Esophagus muscularis mucosa (tissue), 3 donors: ENCODE results near the gene CDH4.

ENCODE experiments used
- POLR2A ChIP-seq: fragments of 450-650 bp; IDR thresholded peaks from one replicate; pipeline ENCODE4 v1.6.1; 2017; ENCODE audit warnings: antibody characterized with exemption, moderate library complexity, mild to moderate bottlenecking, low read depth
- TF ChIP-seq, protein P1 (sequence below), 3 experiments: fragments of 200-600 bp in 2 of 3; fragments of 450-650 bp in 1 of 3; sonication (generic) in 2 of 3; IDR thresholded peaks; one replicate each; pipeline ENCODE4 v1.5.1; 2017 to 2019; ENCODE audit warnings: antibody characterized with exemption in 3 of 3, mild to moderate bottlenecking in 2 of 3, moderate library complexity in 1 of 3

DNA sequence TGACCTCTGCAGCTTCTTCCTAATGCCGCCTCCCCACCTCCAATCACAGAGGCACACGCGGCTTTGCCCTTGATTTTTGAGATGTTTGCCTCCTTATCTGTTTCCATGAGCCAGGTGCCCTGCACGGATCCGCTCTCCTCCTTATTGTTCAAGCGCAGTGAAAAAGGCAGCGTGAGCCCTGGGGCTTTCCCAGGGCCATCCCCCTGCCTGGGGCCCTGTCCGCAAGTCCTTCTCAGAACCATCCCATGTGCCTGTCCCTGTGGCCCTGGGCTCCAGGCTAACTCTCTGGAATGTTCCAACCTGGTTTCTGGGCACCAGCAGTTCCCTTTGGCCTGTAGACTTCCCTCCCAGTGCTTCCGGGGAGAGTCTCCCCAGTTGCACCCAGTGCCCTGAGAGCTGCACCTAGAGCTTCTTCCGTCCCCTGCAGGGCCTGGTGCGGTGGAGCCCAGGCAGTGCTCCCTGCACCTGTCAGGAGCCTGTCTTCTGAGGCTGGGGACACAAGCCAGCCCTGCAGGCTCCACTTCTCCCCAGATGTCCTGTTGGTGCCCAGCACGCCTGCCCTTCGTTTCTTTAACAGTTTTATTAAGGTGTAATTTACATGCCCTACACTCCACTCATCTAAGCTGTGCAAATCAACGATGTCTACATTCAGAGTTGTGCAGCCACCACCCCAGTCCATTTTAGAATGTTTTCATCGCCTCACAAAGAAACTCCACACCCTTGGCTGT is 330.3 kb downstream of the CDH4 start:
- TF ChIP-seq, protein P1, sequence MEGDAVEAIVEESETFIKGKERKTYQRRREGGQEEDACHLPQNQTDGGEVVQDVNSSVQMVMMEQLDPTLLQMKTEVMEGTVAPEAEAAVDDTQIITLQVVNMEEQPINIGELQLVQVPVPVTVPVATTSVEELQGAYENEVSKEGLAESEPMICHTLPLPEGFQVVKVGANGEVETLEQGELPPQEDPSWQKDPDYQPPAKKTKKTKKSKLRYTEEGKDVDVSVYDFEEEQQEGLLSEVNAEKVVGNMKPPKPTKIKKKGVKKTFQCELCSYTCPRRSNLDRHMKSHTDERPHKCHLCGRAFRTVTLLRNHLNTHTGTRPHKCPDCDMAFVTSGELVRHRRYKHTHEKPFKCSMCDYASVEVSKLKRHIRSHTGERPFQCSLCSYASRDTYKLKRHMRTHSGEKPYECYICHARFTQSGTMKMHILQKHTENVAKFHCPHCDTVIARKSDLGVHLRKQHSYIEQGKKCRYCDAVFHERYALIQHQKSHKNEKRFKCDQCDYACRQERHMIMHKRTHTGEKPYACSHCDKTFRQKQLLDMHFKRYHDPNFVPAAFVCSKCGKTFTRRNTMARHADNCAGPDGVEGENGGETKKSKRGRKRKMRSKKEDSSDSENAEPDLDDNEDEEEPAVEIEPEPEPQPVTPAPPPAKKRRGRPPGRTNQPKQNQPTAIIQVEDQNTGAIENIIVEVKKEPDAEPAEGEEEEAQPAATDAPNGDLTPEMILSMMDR (IDR thresholded peaks at IDR 0.05) = no peak
- TF ChIP-seq POLR2A = no peak
